GM19238 (cell line): ENCODE measurements around the gene ATG2A.
A peak's percentile ranks its signal among the peaks of the same experiment; 100 is the strongest.

Experiments used
- DNase-seq: peaks from one replicate; pipeline ENCODE4 v3.0.0; 2011; ENCODE audit warnings: low spot score; ENCODE audit not compliant: insufficient read length

The ATG2A gene

GRCh38 chr11:64902102-64902900, 14.7 kb downstream of the ATG2A start:
- no peak for DNase-seq

GRCh38 chr11:64900774-64901173, 16.2 kb downstream of the ATG2A start:
- no peak for DNase-seq

- no peak for DNase-seq
Measured at GRCh38 chr11:64900263-64900678, 16.7 kb downstream of the ATG2A start.

- no peak for DNase-seq
Measured at GRCh38 chr11:64898541-64898940, 18.5 kb downstream of the ATG2A start.

- DNase-seq, result no peak
Measured at GRCh38 chr11:64898076-64898445, 18.9 kb downstream of the ATG2A start.

GRCh38 chr11:64897381-64898075, 19.5 kb downstream of the ATG2A start:
- no peak for DNase-seq

- DNase-seq, result no peak
Measured at GRCh38 chr11:64896448-64897022, 20.5 kb downstream of the ATG2A start.

GRCh38 chr11:64894812-64895452, 22.1 kb downstream of the ATG2A start:
- no peak for DNase-seq

GRCh38 chr11:64894070-64894811, 22.8 kb downstream of the ATG2A start:
- peak; percentile 92 for DNase-seq

- no peak for DNase-seq
Measured at GRCh38 chr11:64893194-64894069, 23.6 kb downstream of the ATG2A start.

GRCh38 chr11:64892838-64893193, 24.2 kb downstream of the ATG2A start:
- no peak for DNase-seq

GRCh38 chr11:64892411-64892831, 24.6 kb downstream of the ATG2A start:
- no peak for DNase-seq

GRCh38 chr11:64891880-64892279, 25.1 kb downstream of the ATG2A start:
- no peak for DNase-seq

- DNase-seq, result no peak
Measured at GRCh38 chr11:64891215-64891848, 25.7 kb downstream of the ATG2A start.

- no peak for DNase-seq
Measured at GRCh38 chr11:64890522-64890939, 26.5 kb downstream of the ATG2A start.

GRCh38 chr11:64888729-64889511, 28.1 kb downstream of the ATG2A start:
- no peak for DNase-seq

GRCh38 chr11:64888406-64888728, 28.6 kb downstream of the ATG2A start:
- DNase-seq, result no peak

GRCh38 chr11:64887757-64888405, 29.1 kb downstream of the ATG2A start:
- DNase-seq, result peak; percentile 86
